SK-N-DZ (cell line): ENCODE data around the gene GPR61.

Experiments
- DNase-seq: peaks from one replicate; pipeline ENCODE4 v3.0.0-alpha.2; 2015; ENCODE audit warnings: low spot score

Gene GPR61

DNA sequence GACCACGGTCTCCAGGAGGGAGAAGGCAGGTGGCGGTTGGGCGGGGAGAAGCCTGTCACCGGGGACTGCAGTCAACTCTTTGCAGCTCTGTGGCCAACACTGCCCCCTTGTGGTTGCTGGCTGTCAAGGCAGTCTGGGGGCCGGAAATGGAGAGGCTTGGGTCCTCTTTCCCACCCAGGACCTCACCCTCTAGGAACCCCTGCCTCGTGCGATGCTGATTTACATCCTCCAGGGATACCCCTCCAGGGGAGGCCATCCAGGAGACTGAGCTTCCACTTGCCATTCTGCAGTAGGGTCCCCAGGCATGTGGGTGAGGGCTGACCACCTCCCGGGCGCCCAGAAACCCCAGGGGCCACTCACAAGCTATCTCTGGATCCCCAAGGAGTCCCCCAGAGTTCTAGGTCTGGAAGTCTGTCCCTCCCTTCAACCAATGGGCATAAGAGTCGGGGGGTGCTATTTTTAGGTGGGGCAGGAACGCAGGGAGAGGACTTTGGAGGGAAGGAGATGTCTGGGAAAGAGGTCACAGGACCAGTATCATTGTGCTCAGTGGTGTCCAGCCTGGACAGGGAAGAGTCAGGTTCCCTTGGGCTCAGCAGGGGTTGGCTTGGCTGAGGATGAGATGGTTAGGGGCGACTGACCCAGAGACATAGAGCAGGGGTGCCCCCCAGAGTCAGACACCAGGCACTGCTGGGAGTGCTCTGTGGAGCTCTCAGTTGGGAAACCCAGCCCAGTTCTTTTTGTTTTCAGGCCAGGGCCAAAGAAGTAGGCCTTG lies 7.1 kb upstream of the GPR61 start:
- DNase-seq, result peak; percentile 81

DNA sequence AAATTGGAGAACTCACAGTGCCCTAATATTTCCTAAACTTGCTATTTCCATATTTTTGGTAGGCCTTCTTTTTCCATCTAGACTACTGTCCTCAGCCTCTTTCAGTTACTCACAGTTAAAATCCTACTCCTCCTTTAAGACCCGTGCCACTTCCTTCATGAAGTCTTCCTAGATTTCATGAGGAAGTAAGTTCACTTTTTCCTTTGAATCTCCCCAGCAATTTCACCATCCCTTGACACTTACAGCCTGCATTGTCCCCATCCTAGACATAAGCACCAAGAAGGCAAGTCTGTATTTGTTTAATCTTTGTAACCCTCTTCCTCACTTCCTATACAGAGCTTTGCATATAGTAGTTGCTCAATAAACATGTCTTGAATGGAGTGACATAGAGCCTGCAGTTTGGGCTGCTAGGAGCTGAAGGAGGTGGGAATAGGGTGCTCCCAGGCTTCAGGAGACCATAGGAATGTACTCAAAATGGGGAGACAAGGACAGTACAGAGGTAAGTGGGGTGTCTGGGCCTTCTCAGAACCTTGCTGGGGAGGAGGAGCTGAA lies 5.3 kb upstream of the GPR61 start:
- no peak for DNase-seq

GRCh38 chr1:109535481-109535880 lies 4.2 kb upstream of the GPR61 start:
- DNase-seq, result no peak

DNA sequence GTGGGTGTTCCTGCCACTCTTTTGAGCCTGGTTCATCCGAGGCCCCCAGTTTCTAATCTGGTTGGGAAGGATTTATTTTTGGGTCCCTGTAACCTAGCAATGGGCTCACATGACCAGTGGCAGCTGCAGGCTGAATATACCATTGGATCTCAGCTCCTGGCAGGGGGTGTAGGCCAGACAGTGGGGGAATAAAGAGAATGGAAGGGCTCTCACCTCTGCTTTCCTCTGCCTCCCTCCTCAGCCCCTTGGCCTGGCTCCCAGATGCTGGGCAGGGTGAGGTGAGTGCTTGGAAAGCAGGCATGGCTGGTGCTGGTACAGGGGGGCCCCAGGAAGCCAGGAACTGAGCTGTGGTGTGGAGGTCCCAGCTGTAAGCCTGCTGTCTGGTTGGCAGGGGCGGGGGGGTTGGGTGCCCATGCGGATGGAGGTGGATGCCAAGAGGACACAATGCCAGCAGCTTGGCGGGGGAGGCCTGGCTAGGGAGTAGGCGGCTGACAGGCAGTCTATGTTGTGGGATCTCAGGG lies 3.6 kb upstream of the GPR61 start:
- DNase-seq, result no peak

GRCh38 chr1:109537450-109538178 lies 2.1 kb upstream of the GPR61 start:
- DNase-seq, result no peak

GRCh38 chr1:109538827-109539555 lies 681 bp upstream of the GPR61 start:
- DNase-seq, result no peak

DNA sequence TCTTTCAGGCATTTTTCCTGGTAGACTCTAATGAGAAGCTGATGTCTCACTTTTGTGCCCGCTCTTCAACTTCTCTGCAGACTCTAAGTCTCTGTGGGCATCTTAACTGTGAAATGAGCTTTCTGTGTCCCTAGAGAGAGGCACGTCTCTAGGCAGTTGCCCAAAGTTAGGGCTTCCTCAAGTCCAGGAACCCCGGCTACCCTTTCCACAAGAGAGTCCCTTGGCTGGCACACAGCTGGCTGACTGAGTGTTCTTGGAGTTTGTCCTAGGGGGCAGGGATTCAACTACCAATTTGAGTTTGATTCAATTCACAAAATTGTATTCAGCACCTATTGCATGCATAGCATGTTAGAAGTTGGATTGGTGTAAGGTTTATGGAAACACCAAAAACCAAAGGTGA lies 1.4 kb downstream of the GPR61 start:
- no peak for DNase-seq

- DNase-seq, result no peak
Measured at GRCh38 chr1:109542657-109543056, 3.0 kb downstream of the GPR61 start.

- no peak for DNase-seq
Measured at GRCh38 chr1:109543283-109543987, 3.8 kb downstream of the GPR61 start.

DNA sequence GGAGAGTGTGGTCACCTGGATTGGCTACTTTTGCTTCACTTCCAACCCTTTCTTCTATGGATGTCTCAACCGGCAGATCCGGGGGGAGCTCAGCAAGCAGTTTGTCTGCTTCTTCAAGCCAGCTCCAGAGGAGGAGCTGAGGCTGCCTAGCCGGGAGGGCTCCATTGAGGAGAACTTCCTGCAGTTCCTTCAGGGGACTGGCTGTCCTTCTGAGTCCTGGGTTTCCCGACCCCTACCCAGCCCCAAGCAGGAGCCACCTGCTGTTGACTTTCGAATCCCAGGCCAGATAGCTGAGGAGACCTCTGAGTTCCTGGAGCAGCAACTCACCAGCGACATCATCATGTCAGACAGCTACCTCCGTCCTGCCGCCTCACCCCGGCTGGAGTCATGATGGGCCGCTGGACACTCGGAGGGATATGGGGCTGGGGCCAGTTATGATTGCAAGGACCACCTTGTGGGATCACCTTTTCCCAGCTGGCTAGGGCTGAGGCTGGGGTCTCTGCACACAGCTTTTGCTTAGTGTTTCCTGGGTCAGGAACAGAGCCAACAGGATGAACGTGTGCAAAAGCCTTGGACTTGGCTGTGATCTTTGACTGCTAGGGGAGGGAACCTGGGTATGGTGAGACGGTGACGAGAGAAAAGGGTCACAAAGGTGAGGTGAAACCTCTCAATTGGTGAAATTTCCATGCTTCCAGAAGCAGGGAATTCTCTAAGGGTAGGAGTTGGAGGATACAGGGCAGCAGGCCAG lies 4.5 kb downstream of the GPR61 start:
- DNase-seq, result no peak

DNA sequence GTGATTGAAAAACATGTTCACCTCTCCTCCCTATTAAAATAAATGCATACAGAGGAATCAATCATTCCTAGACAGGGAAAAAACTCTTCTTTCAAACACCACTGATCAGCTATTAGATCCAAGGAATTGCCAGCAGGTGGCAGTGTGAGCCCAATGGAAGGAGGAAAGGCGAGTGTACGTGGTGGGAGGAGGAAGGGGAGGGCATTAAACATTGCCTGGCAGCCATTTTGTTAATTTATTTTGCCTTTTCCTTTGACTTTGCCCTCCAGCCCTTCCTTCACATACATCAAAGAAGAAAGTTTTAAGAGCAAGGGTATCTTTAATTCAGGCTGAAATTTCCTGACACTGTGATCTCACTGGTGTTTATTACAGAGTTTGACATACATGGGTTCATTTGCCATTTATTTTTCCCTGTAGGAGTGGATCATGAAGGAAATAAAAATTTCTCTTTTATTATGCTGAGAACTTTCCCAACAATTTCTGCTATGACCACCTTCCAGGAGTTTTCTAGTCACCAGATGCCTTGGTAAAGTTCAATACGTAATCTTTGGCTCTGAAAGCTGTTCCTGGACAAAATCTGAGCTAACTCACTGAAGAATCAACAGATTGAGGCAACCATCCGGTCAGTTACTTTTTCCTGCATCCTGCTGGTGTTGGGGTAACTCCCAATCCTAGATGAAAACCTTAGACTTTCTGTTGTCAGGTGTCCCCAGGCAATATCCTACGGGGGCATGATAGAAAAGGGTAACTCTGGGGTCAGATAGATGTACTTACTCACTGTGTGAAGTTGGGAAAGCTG lies 6.8 kb downstream of the GPR61 start:
- peak; percentile 87 for DNase-seq

- DNase-seq, result no peak
Measured at GRCh38 chr1:109547463-109548320, 8.0 kb downstream of the GPR61 start.

DNA sequence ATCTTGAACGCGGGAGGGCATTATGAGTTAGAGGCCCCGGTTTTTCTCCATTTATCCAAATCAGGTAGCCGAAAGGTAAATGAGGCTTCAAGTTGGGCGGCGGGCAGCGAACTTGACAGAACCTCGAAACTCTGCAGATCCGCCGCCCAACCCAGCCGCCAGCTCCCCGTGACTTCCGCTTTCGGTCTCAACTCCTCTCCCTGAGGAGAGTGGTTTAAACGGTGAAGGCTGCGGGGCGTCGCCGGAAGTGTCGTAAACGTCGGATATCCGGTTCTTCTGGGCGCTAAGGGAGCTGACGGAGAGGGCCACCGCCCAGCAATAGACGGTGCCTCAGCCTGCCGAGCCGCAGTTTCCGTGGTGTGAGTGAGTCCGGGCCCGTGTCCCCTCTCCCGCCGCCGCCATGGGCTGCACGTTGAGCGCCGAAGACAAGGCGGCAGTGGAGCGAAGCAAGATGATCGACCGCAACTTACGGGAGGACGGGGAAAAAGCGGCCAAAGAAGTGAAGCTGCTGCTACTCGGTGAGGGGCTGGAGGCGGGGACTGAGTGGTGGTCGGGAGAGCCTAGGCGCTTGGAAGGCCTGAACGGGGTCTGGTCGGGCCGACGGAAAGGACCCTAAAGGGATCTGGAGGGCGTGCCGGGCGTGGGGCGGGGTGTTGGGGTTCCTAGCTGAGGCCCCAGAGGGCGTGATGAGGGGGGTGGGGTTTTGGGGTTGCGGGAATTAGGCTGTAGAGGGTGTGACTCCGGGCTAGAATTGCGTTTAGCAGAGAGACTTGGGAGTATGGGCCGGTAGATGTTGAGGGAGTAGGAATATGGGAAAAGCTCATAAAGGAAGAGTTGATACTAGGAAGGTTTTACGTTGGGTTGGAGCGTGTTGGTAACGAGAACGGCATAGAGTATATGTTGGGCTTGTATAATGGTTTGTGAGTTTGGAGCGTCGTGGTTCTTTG lies 8.9 kb downstream of the GPR61 start, which contains the start of gene GNAI3:
GNAI3 (plus strand) TSS at position 295 of the 947 bp plus-strand sequence; CDS start at position 401, 106 bp downstream.
- peak; percentile 92 for DNase-seq

- no peak for DNase-seq
Measured at GRCh38 chr1:109556563-109556962, 16.9 kb downstream of the GPR61 start.

GRCh38 chr1:109557520-109557919 lies 17.8 kb downstream of the GPR61 start:
- DNase-seq, result no peak

DNA sequence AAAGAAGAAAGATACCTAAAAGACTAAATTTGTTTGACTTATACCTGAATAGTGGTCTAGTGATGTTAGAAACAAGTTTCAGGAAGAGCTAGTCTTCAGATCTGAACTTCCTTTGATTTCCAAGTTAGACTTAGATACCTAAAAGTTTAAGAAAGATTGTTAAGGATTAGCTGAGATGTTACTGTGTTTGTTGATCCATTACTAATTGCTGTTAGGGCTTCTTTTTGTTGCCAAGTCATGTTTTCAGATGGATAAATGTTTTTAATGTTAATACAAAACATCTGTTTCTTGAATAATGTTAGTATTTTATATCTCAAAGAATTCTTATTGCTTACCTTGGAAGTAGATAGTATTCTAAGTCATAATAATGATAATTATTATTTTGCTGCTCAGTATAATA lies 20.3 kb downstream of the GPR61 start:
- no peak for DNase-seq

- no peak for DNase-seq
Measured at GRCh38 chr1:109564194-109564878, 24.7 kb downstream of the GPR61 start.
